Stimulated activated CD4-positive, alpha-beta T cell treated with anti-CD3 and anti-CD28 coated beads, Interleukin-4, amount 100 ng/mL, for 1 hour (primary cell): ENCODE results near the gene VSTM5.
"Not testable (repeated sequence)": the region's sequence is repeated elsewhere in the genome, so short reads cannot be mapped to it uniquely, and the experiment has no call there.

Experiments
- DNase-seq: peaks from one replicate; pipeline ENCODE4 v3.0.0-alpha.2; 2020

The VSTM5 gene, protein sequence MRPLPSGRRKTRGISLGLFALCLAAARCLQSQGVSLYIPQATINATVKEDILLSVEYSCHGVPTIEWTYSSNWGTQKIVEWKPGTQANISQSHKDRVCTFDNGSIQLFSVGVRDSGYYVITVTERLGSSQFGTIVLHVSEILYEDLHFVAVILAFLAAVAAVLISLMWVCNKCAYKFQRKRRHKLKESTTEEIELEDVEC

DNA sequence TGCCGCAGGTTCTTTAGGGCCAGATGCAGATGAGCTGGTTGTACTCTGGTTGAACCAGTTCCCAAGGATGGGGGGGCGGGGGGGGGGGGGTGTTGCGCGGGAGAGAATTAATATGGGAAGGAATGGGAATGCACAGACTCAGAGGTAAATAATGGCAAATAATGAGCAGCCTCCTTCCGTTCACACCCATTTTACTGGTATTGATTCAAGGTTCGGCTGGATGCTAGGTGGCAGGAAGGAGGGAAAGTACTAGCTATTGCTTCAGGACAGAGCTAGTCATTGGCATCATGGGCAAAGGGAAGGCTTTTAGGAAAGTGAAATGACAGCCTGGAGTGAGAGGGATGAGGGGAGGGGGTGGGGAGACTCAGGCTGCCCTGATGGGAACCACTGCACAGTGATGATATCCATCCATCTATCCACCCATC lies at the start of gene VSTM5:
Gene VSTM5, minus strand, starts transcription at position 25 of the 425 bp plus-strand sequence. CDS start 116 bp downstream, outside the sequence.
- no peak for DNase-seq

DNA sequence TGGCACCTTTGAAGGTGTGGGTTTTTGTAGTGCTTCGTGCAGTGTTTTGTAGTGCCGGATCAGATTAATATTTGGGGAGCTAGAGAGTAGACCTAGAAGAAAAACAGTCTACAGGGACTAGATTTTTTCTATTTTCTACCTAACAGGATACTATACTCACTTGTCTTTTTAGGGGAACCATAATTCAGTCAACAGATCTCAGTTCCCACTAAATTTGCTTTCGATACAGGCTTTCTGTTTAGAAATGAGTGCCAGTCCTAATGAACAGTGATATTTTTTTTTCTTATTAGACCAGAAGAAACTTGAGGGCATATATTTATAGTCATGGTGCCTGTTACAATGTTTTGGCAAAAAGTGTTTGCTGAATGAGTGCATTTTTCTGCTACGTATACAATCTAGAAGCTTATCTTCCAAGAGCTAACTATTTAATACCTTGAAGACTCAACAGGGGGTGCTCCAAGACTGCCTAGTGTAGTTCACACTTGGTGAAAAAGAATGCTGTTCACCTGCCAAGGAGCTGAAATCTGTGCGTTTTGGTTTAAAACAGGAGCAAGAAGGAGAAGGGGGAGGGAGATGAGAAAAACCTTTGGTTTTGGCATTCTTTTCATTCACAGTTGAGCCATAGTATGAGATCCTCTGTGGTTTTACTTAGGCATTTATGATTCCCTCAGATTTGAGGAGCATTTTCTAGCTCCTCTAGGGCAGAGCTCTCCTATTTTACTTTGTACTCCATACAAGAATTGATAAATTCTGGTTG lies 44.9 kb upstream of the VSTM5 start:
- no peak for DNase-seq

DNA sequence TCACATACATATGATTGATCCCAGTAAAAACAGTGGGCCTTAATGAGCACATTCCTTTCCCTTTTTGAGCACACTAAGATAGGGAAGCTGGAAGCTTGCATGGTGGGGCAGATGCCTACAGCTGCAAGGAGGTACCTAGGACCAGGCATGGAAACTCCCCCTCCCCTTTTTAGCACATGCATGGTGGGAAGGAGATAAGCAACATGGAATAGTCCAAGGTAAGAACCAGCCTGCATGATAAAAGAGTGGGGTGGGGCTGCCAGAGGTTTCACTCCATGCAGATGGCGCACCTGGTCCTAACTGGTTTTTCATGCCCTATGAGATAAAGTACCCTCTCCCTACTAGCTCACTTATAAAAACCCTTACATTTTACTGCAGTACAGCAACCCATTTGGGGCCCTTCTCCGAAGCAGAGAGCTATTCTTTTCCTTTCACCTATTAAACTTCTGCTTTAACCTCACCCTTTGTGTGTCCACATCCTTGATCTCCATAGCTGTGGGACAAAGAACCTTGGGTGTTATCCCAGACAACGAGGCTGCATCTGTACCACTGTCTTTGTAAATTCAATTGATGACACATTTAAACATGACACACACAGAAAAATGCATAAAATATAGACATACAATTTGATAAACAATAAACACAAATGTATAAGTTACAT lies 40.1 kb upstream of the VSTM5 start:
- DNase-seq, result no peak

DNA sequence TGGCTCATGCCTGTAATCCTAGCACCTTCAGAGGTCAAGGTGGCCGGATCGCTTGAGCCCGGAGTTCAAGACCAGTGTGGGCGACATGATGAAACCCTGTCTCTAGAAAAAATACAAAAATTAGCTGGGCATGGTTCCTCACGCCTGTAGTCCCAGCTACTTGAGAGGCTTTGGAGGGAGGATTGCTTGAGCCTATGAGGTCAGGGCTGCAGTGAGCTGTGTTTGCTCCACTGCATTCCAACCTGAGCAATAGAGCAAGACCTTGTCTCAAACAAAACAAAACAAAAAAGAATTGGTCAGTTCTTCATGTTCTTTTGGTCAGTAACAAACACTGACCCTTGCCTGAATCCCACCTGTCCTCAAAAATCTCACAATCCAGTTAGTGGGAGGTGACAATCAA lies 36.7 kb upstream of the VSTM5 start:
- no peak for DNase-seq

DNA sequence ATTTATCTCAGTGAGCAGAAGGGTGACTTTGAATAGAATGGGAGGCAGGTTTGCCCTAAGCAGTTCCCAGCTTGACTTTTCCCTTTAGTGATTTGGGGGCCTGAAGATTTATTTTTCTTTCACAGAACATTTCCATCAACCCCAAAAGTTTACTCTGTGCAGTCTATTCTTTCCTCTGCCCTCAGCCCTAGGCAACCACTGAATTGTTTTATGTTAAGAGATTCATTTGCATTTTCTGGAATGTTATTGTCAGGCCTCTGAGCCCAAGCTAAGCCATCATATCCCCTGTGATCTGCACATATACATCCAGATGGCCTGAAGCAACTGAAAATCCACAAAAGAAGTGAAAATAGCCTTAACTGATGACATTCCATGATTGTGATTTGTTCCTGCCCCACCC lies 28.7 kb upstream of the VSTM5 start:
- not testable (repeated sequence) for DNase-seq

DNA sequence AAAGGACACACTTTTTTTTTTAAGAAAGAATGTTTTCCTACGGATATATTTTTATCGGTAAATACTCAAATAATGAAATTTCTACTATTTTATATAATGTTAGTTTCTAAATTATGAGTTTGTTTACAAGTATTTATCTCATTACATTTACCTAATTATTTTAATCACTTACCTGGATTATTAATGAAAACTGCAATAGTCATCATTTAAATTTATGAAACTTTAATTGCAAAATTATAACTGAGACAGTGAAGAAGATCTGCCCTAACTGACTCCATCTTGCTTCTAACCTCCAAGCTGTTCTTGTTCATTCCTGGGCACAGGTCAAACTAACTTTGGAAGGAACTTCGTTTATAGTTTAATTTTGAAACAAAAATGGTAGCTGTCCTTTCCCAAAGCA lies 25.2 kb upstream of the VSTM5 start:
- no peak for DNase-seq

DNA sequence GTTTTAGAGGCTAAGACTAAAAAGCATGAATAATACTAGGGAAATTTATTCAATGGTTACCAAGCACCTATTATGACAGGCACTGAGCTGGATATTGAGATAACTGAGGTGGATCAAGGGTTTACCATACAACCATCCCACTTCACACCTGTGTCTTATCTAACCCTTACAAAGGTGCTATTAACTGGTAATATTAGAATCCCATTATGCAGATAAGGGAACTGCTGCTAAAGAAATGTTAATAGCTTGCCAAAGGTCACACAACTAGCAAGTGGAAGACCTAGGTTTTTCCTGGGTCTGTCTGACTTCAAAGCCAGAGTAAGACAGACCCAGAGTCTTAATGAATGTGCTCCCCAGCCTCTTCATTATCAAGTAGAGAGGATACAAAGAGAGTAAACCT lies 21.1 kb upstream of the VSTM5 start:
- DNase-seq, result no peak

DNA sequence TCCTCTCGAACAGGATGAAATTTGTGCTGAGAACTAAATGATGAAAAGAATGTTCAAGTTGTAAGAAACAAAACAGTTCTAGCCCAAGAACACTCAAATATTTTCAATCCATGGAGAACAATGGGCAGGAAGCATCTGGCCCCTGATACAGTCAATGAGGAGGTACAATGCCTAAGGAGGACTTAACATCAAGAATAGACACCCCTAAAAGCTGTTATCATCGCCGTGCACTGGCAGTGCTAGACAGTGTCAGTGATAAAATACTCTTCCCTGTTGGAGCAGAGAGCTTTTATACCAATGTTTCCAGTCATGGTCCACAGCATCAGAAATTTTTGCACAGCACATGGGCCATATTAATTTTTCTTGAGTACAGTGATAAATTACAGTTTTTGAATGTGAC lies 20.2 kb upstream of the VSTM5 start:
- no peak for DNase-seq

DNA sequence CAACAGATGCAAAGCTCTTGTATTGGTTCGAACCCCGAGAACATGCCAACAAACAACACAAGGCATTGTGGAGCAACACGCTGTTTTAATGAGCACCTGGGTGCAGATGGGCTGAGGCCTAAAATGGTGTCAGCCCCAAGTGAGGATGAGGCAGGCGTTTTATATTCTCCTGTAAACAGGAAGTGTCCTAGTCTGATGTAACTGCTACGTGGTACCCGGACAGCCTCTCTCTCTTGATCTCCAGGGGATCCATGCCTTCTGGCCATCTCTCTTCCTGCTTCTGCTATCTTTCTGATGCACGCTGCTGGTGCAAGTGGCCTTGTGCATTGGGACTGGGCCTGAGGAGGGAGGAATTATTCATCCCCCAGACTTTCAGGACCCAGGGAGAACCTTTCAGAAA lies 19.4 kb upstream of the VSTM5 start:
- DNase-seq, result no peak

DNA sequence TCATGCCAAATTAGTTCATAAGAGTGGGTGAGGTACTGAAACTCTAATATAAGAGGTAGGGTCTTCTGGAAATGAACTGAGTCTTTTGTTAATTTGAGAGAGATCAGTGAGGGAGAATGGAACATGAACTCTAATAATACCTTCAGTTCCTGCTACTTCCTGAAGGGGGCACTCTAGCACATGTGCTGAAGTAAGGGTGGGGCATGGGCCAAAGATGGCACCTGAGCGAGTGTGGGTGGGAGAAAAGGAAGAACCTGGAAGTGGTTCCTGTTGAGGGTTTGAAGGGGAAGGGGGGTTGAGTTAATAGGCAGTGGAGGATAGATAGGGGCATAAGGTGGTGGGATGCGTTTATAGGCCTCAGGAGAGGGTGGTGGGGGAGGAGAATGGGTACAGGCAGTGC lies 18.0 kb upstream of the VSTM5 start:
- DNase-seq, result not testable (repeated sequence)

DNA sequence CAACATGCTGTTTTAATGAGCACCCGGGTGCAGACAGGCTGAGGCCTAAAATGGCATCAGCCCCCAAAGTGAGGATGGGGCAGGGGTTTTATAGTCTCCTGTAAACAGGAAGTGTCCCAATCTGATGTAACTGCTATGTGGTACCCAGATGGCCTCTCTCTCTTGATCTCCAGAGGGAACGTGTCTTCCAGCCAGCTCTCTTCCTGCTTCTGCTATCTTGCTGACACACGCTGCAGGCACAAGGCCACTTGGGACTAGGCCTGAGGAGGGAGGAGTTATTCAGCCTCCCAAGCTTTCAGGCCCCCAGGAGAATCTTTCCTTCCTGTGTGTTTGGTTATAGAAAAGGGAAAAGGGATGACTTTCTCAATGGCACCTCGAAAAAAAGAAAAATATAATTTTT lies 11.4 kb upstream of the VSTM5 start:
- DNase-seq, result no peak

DNA sequence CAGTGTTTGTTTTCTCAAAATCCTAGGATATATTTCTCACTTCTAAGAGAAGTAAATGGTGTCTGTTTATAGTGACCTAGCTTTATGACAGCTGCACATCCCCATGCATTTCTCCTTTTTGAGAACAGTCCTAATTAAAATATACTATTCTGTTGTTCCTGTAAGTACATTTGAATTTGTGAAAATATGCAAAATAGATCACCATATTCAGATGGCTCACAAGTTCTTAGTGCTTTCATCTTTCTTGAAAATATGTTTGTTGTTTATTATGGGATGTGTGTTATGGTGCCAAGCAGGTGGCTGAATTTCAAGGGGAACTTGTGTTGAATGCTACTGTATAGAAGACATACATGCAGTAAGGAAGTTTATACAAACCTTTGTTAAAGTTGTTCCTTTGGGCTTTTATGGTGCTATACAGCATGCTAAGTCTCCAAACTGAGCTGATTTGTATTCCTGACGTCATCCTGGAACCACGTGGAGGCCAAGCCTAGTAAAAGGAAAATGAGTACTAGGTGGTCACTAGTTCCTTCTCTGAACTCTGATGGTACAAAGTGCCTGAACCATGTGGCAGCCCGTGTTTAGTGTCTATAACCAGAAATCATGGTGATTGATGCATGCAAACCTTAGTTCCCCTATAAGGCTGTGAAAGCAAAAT lies 7.8 kb upstream of the VSTM5 start:
- DNase-seq, result no peak

DNA sequence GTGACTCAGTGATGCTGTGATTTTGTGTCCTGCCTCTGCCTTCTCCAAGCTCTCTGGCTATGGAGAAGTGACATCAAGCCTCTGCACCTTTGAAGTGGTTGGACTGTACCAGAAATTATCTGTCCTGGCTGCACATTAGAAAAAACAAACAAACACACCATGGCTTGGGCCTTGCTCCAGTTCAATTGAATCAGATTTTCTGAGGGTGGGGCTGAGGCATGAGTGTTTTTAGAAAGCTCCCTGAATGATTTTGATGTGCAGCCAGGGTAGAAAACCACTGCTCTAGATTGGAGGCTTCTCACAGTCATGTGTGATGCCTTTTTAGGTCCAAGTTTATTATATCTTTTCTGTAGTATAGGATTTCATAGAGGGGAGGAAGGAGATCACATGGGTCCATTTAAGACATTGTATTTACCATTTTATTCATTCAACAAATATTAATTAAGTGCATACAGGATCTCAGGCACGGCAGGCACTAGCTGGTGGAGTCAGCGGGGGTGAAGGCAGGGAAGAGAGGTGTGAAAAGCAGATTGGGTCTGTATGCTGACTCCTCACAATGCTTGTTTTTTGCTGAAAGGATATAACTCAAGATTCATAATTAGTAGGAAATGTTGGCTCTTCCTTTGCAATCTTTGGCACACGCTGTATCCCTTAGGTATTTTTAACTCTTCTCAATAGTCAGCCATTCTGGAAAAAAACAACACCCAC lies 7.1 kb upstream of the VSTM5 start:
- DNase-seq, result no peak

DNA sequence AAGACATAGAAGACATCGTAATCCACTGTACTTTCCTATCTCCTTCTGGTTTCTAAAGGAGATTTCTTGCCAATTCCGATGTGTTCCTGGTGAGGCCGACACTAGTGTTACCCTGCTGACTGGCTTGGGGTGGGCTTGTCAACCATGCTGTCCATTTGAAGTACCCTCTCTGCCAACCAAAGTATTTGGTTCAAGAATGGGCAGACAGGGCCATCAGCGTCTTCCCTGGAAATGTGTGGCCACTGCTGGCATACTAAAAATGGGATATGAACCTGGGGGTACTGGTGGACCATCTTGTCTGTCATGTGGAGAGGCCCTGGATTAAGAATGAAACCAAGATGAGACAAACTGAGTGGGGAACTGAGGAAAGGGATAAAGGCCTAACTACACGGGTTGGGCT lies 1.8 kb upstream of the VSTM5 start:
- no peak for DNase-seq

DNA sequence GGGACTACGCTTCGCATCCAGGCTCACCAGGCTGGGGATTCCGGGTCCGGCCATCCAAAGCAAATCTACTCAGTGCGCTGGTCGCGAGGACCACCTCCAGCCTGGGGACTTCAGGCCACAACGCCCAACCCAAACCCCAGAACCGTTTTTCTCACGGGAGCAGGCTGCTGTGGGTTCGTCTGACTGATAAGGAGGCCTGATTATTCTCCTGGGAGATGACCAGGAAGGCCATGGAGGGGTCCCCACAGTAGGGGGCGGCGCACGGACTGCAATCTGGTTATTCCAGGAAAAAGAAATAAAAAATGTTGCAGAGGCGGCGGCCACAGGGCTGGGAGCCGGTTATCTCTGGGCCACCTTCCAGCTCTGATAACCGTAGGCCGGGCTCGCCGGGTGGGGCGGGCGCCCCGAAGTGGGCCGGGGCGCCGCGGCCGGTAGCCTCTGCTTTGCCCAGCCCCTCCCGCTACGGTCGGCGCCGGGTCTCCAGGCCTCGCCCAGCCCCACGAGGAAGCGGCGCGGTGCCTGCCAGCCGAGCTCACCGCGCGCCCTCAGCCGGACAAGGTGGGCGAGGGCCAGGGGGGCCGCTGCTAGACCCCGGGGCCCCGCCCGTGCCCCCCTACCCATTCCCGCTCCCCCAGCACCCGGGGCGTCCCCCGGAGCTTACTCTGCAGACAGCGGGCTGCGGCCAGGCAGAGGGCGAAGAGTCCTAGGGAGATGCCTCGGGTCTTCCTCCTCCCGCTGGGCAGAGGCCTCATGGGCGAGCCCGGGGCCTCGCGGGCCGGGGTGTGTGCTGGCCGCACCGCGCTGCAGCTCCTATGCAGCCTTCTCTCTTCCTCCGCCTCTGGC lies 446 bp downstream of the VSTM5 start:
- DNase-seq, result no peak

DNA sequence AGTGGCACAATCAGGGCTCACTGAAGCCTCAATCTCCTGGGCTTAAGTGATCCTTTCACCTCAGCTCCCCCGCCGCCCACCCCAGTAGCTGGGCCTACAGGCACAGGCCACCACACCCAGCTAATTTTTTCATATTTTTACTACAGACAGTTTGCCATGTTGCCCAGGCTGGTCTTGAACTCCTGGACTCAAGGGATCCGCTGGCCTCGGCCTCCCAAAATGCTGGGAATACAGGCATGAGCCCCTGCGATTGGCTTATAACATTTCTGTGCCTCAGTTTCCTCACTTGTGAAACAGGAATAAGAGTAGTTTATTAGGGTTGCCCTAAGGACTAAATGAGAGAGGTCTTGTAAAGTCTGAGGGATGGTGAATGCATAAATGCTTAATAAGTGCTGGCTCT lies 1.2 kb downstream of the VSTM5 start:
- no peak for DNase-seq

DNA sequence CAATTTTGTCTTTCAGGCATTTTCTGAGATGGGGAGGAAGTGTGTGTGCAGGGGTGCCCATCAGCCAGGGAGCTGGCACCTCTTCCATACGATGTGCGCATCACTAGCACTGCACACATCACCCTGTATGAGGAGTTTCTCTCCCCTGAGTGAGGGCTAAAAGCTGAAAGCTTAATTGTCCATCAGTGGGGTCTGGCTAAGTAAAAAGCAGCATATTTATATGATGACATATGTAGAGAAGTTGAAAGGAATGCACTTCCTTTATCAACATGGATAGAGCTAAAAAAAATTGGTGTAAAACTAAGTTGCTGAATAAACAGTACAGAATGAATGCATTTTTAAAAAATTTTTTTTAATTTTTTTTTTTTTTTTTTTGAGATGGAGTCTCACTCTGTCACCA lies 4.0 kb downstream of the VSTM5 start:
- no peak for DNase-seq

DNA sequence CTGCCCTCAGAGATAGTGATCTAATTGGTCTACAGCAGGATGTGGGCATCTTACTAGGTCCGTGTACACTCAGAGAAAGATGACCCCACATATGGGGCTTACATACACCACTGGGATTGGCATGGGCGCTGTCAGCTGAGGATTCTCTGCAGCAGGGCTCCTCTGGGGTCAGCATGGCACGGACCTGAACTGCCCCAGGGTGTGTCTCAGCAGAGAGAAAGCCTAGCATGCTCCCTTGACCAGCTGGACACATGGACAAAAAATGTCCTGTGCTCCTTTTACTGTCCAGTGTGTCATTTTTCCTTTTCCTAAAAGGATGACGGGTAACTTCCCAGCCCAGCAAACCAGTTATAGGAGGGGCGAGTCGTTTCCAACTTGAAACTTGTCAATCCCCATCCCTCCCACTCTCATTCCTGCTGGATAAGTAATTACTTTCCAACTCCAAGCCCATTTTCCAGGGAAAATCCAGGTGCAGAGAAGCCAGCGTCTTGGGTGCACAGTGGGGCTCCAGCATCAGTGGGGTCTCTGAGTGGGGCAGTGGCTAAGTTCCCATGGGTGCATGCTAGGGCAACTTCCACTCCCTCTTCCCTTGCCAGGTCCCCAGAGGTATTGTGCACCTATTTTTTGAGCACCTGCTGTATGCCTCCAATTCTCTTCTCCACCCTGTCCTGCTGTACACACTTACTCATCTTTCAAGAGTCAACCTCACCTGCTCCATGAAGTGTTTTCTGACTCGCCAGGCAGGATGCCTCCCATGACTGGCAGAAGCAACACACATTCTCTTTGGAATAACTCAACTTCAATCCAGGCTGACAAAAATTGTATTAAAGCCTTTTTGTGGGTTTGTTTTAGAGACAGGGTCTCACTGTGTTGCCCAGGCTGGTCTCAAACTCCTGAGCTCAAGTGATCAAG lies 5.0 kb downstream of the VSTM5 start:
- DNase-seq, result no peak

DNA sequence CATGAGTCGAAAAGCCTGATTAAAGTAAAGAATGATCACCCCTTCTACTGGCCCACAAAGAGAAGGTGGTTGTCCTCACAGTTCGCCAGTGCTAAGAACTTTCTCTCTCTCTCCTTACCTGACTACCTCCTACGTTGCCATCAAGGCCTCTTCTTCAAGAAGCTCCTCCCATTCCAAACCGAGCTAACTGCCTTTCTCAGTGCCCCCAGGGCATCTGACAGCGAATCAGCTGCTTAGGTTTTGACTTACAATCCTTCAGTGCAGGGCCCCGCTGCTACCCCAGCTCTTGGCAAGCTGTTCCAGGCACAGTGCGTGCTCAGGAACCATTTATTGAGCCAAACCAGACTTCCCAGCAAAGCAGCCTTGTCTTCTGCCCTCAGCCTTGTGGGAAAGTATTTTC lies 5.8 kb downstream of the VSTM5 start:
- no peak for DNase-seq

DNA sequence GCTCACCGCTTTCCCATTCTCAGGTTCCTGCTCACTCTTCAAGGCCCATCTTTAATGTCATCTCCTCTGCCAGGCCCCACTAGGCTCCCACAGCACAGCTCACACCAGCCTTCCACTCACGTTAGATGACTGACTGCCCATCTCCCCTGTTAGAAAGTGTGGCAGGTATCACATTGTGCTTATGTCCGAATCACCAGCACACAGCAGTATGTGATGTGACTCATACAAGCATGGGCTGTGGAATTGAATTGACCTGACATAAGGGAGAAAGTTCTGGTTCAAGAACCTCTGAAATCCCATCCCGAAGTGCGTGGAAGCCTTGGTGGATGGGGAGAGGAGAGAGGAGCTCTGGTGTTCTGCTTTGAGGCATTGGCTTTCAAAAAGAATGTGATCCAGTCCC lies 6.5 kb downstream of the VSTM5 start:
- no peak for DNase-seq

DNA sequence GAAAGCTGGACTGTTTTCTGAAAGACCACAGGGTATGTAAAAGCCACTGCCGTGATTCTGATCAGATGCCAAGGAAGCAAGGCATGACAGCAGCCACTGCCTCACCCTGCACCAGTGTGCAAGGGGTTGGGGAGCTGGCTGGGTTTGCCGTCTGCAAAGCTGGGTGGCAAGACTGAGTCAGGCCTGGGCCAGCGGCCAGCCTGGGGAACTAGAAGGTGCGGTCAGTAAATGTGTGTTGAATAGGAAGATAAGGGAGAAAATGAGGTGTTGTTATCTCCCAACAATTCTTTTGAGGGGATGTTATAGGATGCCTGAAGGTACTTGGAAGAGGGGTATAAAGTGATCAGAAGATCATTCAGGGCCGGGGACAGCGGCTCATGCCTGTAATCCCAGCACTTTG lies 8.0 kb downstream of the VSTM5 start:
- DNase-seq, result no peak
